ENCODE measurements around the gene PRKG1. TPM values are rescaled to one million over a fixed set of nuclear protein-coding genes. Genes with fewer than 3 reads are reported as not detected.

The PRKG1 gene
- total and polyA plus RNA-seq, 2 donors (not counting 1 experiment from before 2014, with no cell fraction given) = not detected

DNA sequence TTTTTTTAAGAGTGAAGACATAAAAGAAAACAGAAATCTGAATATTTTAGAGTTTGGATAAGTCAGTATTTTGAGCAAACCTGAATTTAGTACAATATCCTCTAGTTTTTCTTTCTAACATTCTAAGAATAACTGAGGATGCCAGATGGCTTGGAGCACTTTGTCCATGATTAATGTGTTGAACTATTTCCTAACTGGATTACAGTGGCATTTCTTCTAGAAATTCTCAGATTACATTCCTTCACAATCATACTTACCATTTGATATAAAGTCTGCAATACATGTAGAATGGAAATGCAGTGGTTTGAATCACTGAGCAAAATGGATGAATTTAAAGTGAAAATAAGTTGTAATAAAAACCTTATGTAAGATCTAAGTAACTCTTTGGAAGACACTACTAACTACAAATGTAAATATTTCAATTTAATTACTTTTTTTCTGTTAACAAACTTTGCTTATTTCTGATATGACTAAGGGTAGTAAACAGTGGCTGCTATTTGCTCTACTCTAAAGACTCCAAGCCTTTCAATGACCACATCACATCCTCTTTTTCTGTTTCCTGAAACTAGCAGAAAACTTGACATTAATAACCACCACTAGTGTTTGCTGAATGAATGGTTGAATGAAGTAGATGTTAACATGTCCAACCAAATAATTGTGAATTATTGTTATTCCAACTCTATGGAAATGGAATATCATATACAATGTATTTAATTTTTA is 102.8 kb downstream of the PRKG1 start:
- no peak overlapping the region for H3K4me3 Mint-ChIP-seq

DNA sequence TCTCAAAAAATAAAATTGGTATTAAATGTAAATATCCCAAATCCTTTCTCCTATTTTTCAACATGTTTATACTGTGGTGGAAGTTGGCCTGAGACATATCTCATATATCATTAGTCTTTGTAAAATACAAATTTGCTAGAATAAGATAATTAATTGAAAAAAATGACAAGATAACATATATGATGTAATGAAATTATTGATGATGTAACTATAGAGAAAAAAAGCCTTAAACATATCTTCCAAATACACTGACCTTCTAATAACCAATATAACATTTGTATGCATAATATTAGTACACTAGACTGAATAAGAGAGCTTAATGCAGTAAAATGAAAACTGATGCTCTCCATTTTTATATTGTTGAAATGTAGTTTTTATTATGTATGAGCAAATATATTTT is 104.3 kb downstream of the PRKG1 start:
- H3K4me3 Mint-ChIP-seq = no peak overlapping the region
- H3K27ac Mint-ChIP-seq = no peak overlapping the region
- Histone ChIP-seq H3K36me3 (replicated peaks in 1 of 2; ENCODE audit: control extremely low read depth in 1 of 2, control insufficient read depth in 1 of 2, extremely low read depth in 1 of 2, insufficient read depth in 2 of 2, low read length in 1 of 2) (no peaks in the 10 kb centered on the region), H3K4me1 (ENCODE audit: control insufficient read depth in 2 of 2, insufficient read depth in 2 of 2, low read length in 2 of 2) (no peaks in the 10 kb centered on the region), H3K4me2 (replicated peaks; ENCODE audit: low read depth, low read length, poor library complexity, severe bottlenecking) (no peak overlapping the region), H4K20me1 (ENCODE audit: control insufficient read depth, insufficient read depth, low read length, poor library complexity, severe bottlenecking) (no peaks in the 10 kb centered on the region), H3K9ac (ENCODE audit: low read length) (no peak overlapping the region), H3K27me3 (replicated peaks in 1 of 4; ENCODE audit: control extremely low read depth in 1 of 4, control insufficient read depth in 3 of 4, insufficient read depth in 4 of 4, low read length in 3 of 4) (no peaks in the 10 kb centered on the region), H3K27ac (ENCODE audit: low read length in 2 of 2) (no peak overlapping the region), H3K9me3 (ENCODE audit: control extremely low read depth in 1 of 3, control insufficient read depth in 2 of 3, insufficient read depth in 1 of 3, low read length in 2 of 3) (no peaks in the 10 kb centered on the region), H3K4me3 (ENCODE audit: control extremely low read depth in 1 of 5, extremely low read depth in 1 of 5, insufficient read depth in 1 of 5, low read depth in 2 of 5, low read length in 4 of 5) (no peak overlapping the region), H3K79me2 (ENCODE audit: control insufficient read depth, insufficient read depth, low read length) (no peaks in the 10 kb centered on the region), H2AFZ (ENCODE audit: insufficient read depth, low read depth, low read length, poor library complexity, severe bottlenecking) (no peak overlapping the region)
- no peak for TF ChIP-seq EZH2 (IDR thresholded peaks at IDR 0.05; ENCODE audit: borderline replicate concordance, insufficient read depth, low read depth, low read length, poor library complexity, severe bottlenecking)
- TF ChIP-seq, protein P1, sequence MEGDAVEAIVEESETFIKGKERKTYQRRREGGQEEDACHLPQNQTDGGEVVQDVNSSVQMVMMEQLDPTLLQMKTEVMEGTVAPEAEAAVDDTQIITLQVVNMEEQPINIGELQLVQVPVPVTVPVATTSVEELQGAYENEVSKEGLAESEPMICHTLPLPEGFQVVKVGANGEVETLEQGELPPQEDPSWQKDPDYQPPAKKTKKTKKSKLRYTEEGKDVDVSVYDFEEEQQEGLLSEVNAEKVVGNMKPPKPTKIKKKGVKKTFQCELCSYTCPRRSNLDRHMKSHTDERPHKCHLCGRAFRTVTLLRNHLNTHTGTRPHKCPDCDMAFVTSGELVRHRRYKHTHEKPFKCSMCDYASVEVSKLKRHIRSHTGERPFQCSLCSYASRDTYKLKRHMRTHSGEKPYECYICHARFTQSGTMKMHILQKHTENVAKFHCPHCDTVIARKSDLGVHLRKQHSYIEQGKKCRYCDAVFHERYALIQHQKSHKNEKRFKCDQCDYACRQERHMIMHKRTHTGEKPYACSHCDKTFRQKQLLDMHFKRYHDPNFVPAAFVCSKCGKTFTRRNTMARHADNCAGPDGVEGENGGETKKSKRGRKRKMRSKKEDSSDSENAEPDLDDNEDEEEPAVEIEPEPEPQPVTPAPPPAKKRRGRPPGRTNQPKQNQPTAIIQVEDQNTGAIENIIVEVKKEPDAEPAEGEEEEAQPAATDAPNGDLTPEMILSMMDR (IDR thresholded peaks at IDR 0.05) = no peak
- H3K27me3 Mint-ChIP-seq = no peaks in the 10 kb centered on the region
- no peaks in the 10 kb centered on the region for H3K4me1 Mint-ChIP-seq
- CTCF ChIA-PET = no interaction called here
- no peak for ATAC-seq (ENCODE audit: low read depth)
- POLR2A ChIA-PET = no interaction called here
- intact Hi-C loops (cut with micrococcal nuclease) = no loop called here
- no peak for DNase-seq
- H3K9me3 Mint-ChIP-seq (ENCODE audit: insufficient read depth) = no peaks in the 10 kb centered on the region

More for the DNA sequence above, 102.8 kb downstream of the PRKG1 start:
- H3K4me1 Mint-ChIP-seq = no peaks in the 10 kb centered on the region
- ChIA-PET POLR2A (no interaction called here), CTCF (no interaction called here)
- Histone ChIP-seq H3K27ac (ENCODE audit: low read length in 2 of 2) (no peak overlapping the region), H3K4me3 (ENCODE audit: control extremely low read depth in 1 of 5, extremely low read depth in 1 of 5, insufficient read depth in 1 of 5, low read depth in 2 of 5, low read length in 4 of 5) (no peak overlapping the region), H3K36me3 (replicated peaks in 1 of 2; ENCODE audit: control extremely low read depth in 1 of 2, control insufficient read depth in 1 of 2, extremely low read depth in 1 of 2, insufficient read depth in 2 of 2, low read length in 1 of 2) (no peaks in the 10 kb centered on the region), H3K9ac (ENCODE audit: low read length) (no peak overlapping the region), H3K4me1 (ENCODE audit: control insufficient read depth in 2 of 2, insufficient read depth in 2 of 2, low read length in 2 of 2) (no peaks in the 10 kb centered on the region), H3K9me3 (ENCODE audit: control extremely low read depth in 1 of 3, control insufficient read depth in 2 of 3, insufficient read depth in 1 of 3, low read length in 2 of 3) (no peaks in the 10 kb centered on the region), H3K79me2 (ENCODE audit: control insufficient read depth, insufficient read depth, low read length) (no peaks in the 10 kb centered on the region), H2AFZ (ENCODE audit: insufficient read depth, low read depth, low read length, poor library complexity, severe bottlenecking) (no peak overlapping the region), H4K20me1 (ENCODE audit: control insufficient read depth, insufficient read depth, low read length, poor library complexity, severe bottlenecking) (no peaks in the 10 kb centered on the region), H3K27me3 (replicated peaks in 1 of 4; ENCODE audit: control extremely low read depth in 1 of 4, control insufficient read depth in 3 of 4, insufficient read depth in 4 of 4, low read length in 3 of 4) (no peaks in the 10 kb centered on the region), H3K4me2 (replicated peaks; ENCODE audit: low read depth, low read length, poor library complexity, severe bottlenecking) (no peak overlapping the region)
- no peaks in the 10 kb centered on the region for H3K9me3 Mint-ChIP-seq (ENCODE audit: insufficient read depth)
- no peaks in the 10 kb centered on the region for H3K27me3 Mint-ChIP-seq
- no peak overlapping the region for H3K27ac Mint-ChIP-seq
- intact Hi-C loops (cut with micrococcal nuclease) = no loop called here
- ATAC-seq (ENCODE audit: low read depth) (no peak), DNase-seq (no peak)
- no peak for TF ChIP-seq EZH2 (IDR thresholded peaks at IDR 0.05; ENCODE audit: borderline replicate concordance, insufficient read depth, low read depth, low read length, poor library complexity, severe bottlenecking)
- TF ChIP-seq, protein P1 (IDR thresholded peaks at IDR 0.05) = no peak

All from B cell (primary cell).